Fibroblast of lung (primary cell): Measurements from ENCODE around the gene ICA1. TPM values are rescaled to one million over a fixed set of nuclear protein-coding genes. Genes with fewer than 3 reads are reported as not detected.

Source experiments
- DNase-seq, 2 donors: peaks; one replicate each; pipeline versions ENCODE4 v3.0.0 to v3.0.0-alpha.2; 2010; ENCODE audit warnings: low read depth in 2 of 2
- H2AFZ ChIP-seq: 2 replicates; pipeline ENCODE4 v1.5.1; 2012; ENCODE audit warnings: low read length, control low read depth, inconsistent platforms
- H3K27ac ChIP-seq: 2 replicates; pipeline ENCODE4 v1.5.1; 2011; ENCODE audit warnings: low read length, control low read depth; ENCODE audit not compliant: insufficient read depth
- H3K27me3 ChIP-seq: 2 replicates; pipeline ENCODE4 v1.5.1; 2011; ENCODE audit warnings: mild to moderate bottlenecking, low read length; ENCODE audit not compliant: control insufficient read depth, insufficient read depth
- H3K36me3 ChIP-seq: 2 replicates; pipeline ENCODE4 v1.5.1; 2011; ENCODE audit warnings: low read length; ENCODE audit not compliant: control insufficient read depth, insufficient read depth
- H3K4me1 ChIP-seq: 2 replicates; pipeline ENCODE4 v1.5.1; 2011; ENCODE audit warnings: low read length; ENCODE audit not compliant: control insufficient read depth, insufficient read depth; ENCODE audit errors: extremely low read depth
- H3K4me2 ChIP-seq: 2 replicates; pipeline ENCODE4 v1.5.1; 2011; ENCODE audit warnings: low read length, control low read depth; ENCODE audit not compliant: insufficient read depth; ENCODE audit errors: extremely low read depth
- H3K4me3 ChIP-seq, 4 experiments: fragments of 200-600 bp in 1 of 4; sonication (generic) in 1 of 4; replicated peaks in 1 of 4; 2 replicates each; pipeline ENCODE4 v1.5.1; 2011 to 2016; ENCODE audit warnings: low read length in 4 of 4, low read depth in 3 of 4, mild to moderate bottlenecking in 3 of 4, control low read depth in 2 of 4, inconsistent platforms in 1 of 4, mixed read lengths in 1 of 4; ENCODE audit not compliant: insufficient read depth in 1 of 4; ENCODE audit errors: control extremely low read depth in 1 of 4
- H3K79me2 ChIP-seq: 2 replicates; pipeline ENCODE4 v1.5.1; 2012; ENCODE audit warnings: mild to moderate bottlenecking, low read length, inconsistent platforms; ENCODE audit not compliant: control insufficient read depth, insufficient read depth
- H3K9ac ChIP-seq: 2 replicates; pipeline ENCODE4 v1.5.1; 2011; ENCODE audit warnings: mild to moderate bottlenecking, low read length, control low read depth; ENCODE audit not compliant: insufficient read depth
- H3K9me3 ChIP-seq: 2 replicates; pipeline ENCODE4 v1.5.1; 2012; ENCODE audit warnings: low read depth, low read length; ENCODE audit not compliant: control insufficient read depth, insufficient read depth
- H4K20me1 ChIP-seq: 2 replicates; pipeline ENCODE4 v1.5.1; 2011; ENCODE audit warnings: low read length; ENCODE audit not compliant: control insufficient read depth, insufficient read depth; ENCODE audit errors: extremely low read depth
- CTCF ChIP-seq, 2 donors: IDR thresholded peaks in 1 of 2; conservative IDR thresholded peaks in 1 of 2; 1 replicate in 1 of 2; 2 replicates in 1 of 2; pipeline ENCODE4 v1.5.1; 2011 to 2012; ENCODE audit warnings: low read length in 2 of 2, control low read depth in 1 of 2, inconsistent platforms in 1 of 2, low read depth in 1 of 2, mild to moderate bottlenecking in 1 of 2
- EZH2 ChIP-seq: IDR thresholded peaks from 2 replicates; pipeline ENCODE4 v1.5.1; 2012; ENCODE audit warnings: low read length, control low read depth, mild to moderate bottlenecking; ENCODE audit errors: missing control alignments
- polyA plus RNA-seq, 2 donors: library from polyadenylated mRNA; depleted of rRNA in 1 of 2; stranded (reverse) in 1 of 2; unstranded in 1 of 2; fragments of >200 nt; gene quantifications; 2 replicates each; pipeline ENCODE4 v1.2.1, GENCODE V29; 2011 to 2012; ENCODE audit warnings: missing spikeins in 1 of 2
- total RNA-seq: library from RNA; depleted of rRNA; stranded (reverse); fragments of >200 nt; gene quantifications from 2 replicates; pipeline ENCODE4 v1.2.1, GENCODE V29; 2014

Gene ICA1
- total and polyA plus RNA-seq, 2 donors (not counting 1 experiment from before 2014, with no cell fraction given) = 0.17 TPM; not detected in 1

GRCh38 chr7:8209353-8209752 is 52.6 kb downstream of the ICA1 start:
- Histone ChIP-seq H2AFZ (no peak overlapping the region), H3K79me2 (no peaks in the 10 kb centered on the region), H3K9ac (no peak overlapping the region), H3K36me3 (no peaks in the 10 kb centered on the region), H3K27me3 (no peaks in the 10 kb centered on the region), H3K27ac (no peak overlapping the region), H4K20me1 (no peaks in the 10 kb centered on the region), H3K4me2 (no peak overlapping the region), H3K9me3 (no peaks in the 10 kb centered on the region), H3K4me3 (no peak overlapping the region), H3K4me1 (no peaks in the 10 kb centered on the region)
- no peak for TF ChIP-seq CTCF (conservative IDR thresholded peaks at IDR 0.05 in 1 of 2, IDR thresholded peaks at IDR 0.05 in 1 of 2; ENCODE audit: low read depth in 1 of 2, low read length in 2 of 2)
- TF ChIP-seq EZH2 = no peak
- DNase-seq = no peak

- H3K9ac ChIP-seq = no peak overlapping the region
- H3K9me3 ChIP-seq = no peaks in the 10 kb centered on the region
- no peak for TF ChIP-seq EZH2
- no peak for TF ChIP-seq CTCF (conservative IDR thresholded peaks at IDR 0.05 in 1 of 2, IDR thresholded peaks at IDR 0.05 in 1 of 2; ENCODE audit: low read depth in 1 of 2, low read length in 2 of 2)
- no peaks in the 10 kb centered on the region for H3K79me2 ChIP-seq
- H3K27me3 ChIP-seq = no peaks in the 10 kb centered on the region
- H3K36me3 ChIP-seq = no peaks in the 10 kb centered on the region
- no peaks in the 10 kb centered on the region for H3K4me1 ChIP-seq
- H3K4me2 ChIP-seq = no peak overlapping the region
- H3K27ac ChIP-seq = no peak overlapping the region
- no peak for DNase-seq
- H2AFZ ChIP-seq = no peak overlapping the region
- H3K4me3 ChIP-seq = no peak overlapping the region
- no peaks in the 10 kb centered on the region for H4K20me1 ChIP-seq
Measured at GRCh38 chr7:8208816-8209215, 53.2 kb downstream of the ICA1 start.

- Histone ChIP-seq H3K27ac (no peak overlapping the region), H3K27me3 (no peaks in the 10 kb centered on the region), H3K79me2 (no peaks in the 10 kb centered on the region), H2AFZ (no peak overlapping the region), H4K20me1 (no peaks in the 10 kb centered on the region), H3K9me3 (no peaks in the 10 kb centered on the region), H3K4me2 (no peak overlapping the region), H3K4me3 (no peak overlapping the region), H3K36me3 (no peaks in the 10 kb centered on the region), H3K4me1 (no peaks in the 10 kb centered on the region), H3K9ac (no peak overlapping the region)
- TF ChIP-seq CTCF (conservative IDR thresholded peaks at IDR 0.05 in 1 of 2, IDR thresholded peaks at IDR 0.05 in 1 of 2; ENCODE audit: low read depth in 1 of 2, low read length in 2 of 2) (no peak), EZH2 (no peak)
- no peak for DNase-seq
Measured at GRCh38 chr7:8206956-8207355, 55.0 kb downstream of the ICA1 start.
